Smooth muscle cell of bladder (primary cell): ENCODE measurements around the gene ELP1. TPM values are rescaled to one million over a fixed set of nuclear protein-coding genes. Genes with fewer than 3 reads are reported as not detected.

Experiments
- total RNA-seq: library from RNA; depleted of rRNA; stranded (reverse); fragments of >200 nt; gene quantifications from 2 replicates; pipeline ENCODE4 v1.2.3, GENCODE V29; 2014

ELP1 gene, protein sequence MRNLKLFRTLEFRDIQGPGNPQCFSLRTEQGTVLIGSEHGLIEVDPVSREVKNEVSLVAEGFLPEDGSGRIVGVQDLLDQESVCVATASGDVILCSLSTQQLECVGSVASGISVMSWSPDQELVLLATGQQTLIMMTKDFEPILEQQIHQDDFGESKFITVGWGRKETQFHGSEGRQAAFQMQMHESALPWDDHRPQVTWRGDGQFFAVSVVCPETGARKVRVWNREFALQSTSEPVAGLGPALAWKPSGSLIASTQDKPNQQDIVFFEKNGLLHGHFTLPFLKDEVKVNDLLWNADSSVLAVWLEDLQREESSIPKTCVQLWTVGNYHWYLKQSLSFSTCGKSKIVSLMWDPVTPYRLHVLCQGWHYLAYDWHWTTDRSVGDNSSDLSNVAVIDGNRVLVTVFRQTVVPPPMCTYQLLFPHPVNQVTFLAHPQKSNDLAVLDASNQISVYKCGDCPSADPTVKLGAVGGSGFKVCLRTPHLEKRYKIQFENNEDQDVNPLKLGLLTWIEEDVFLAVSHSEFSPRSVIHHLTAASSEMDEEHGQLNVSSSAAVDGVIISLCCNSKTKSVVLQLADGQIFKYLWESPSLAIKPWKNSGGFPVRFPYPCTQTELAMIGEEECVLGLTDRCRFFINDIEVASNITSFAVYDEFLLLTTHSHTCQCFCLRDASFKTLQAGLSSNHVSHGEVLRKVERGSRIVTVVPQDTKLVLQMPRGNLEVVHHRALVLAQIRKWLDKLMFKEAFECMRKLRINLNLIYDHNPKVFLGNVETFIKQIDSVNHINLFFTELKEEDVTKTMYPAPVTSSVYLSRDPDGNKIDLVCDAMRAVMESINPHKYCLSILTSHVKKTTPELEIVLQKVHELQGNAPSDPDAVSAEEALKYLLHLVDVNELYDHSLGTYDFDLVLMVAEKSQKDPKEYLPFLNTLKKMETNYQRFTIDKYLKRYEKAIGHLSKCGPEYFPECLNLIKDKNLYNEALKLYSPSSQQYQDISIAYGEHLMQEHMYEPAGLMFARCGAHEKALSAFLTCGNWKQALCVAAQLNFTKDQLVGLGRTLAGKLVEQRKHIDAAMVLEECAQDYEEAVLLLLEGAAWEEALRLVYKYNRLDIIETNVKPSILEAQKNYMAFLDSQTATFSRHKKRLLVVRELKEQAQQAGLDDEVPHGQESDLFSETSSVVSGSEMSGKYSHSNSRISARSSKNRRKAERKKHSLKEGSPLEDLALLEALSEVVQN (N-terminal part only)
- total RNA-seq: 27.4 and 33.5 TPM in 2 replicates

GRCh38 chr9:108933718-108934322, at the start of gene ELP1:
ELP1 (minus strand) TSS chr9:108934124; CDS start chr9:108931146, 2,978 bp downstream.

DNA sequence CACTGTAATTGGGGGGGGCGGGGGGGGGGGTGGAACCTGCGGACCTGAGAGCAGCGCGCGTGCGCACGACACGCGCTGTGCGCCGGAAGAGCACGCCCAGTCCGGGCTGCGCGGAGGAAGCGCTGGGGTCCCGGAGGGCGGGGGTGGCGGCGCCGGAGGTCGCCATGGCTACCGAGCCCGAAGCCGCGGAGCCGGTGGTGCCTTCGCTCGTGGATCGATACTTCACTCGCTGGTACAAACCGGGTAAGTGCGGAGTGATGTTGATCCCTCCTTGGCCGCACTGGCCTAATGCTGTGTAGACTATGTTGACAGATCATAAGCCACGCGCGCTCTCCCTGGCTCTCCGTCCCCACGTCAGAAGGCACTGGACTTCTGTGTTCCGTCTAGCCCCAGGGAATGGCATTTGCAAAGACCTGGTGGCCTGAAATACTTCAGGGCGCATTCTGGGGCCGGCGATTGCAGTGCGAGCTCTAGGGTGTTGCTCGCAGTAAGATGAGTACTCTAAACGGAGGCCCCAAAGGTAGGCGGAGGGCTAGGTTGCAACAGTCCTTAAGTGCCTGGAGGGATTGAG, 484 bp upstream of the ELP1 start, which contains the start of gene ABITRAM:
Gene ABITRAM (plus strand): TSS at position 78 of the 571 bp plus-strand sequence. CDS start 87 bp downstream, at position 165.

GRCh38 chr9:108861997-108862396, 71.9 kb downstream of the ELP1 start, which contains the start of gene ACTL7A:
ACTL7A (plus strand) TSS chr9:108862266; CDS start chr9:108862323, 57 bp downstream.

GRCh38 chr9:108855888-108856287, 78.0 kb downstream of the ELP1 start, which contains the start of gene ACTL7B:
ACTL7B (minus strand) TSS chr9:108855986; CDS start chr9:108855930, 56 bp downstream.

Other genes starting within 250 kb of the ELP1 start
- 0.09 TPM in 1 of 2 replicates, not detected in the other for gene ACTL7B, start 78.1 kb downstream of the ELP1 start, total RNA-seq
- not detected in 2 replicates for gene ACTL7A, start 71.9 kb downstream of the ELP1 start, total RNA-seq
- gene ABITRAM, start 276 bp upstream of the ELP1 start, total RNA-seq: 3.7 and 5.0 TPM in 2 replicates
- gene CTNNAL1, start 79.4 kb upstream of the ELP1 start, total RNA-seq: 37.5 and 55.0 TPM in 2 replicates
- gene TMEM245, start 185.8 kb upstream of the ELP1 start, total RNA-seq: 30.2 and 37.0 TPM in 2 replicates
- gene FRRS1L, start 233.1 kb upstream of the ELP1 start, total RNA-seq: 0.09 and 0.14 TPM in 2 replicates